GM18520 (cell line): Measurements from ENCODE around the gene SIGLEC7.

Experiments
- ATAC-seq: cut with Tn5 transposase; IDR thresholded peaks from one replicate; pipeline ENCODE4 v1.9.1; 2021; ENCODE audit not compliant: unreplicated experiment

Gene SIGLEC7

DNA sequence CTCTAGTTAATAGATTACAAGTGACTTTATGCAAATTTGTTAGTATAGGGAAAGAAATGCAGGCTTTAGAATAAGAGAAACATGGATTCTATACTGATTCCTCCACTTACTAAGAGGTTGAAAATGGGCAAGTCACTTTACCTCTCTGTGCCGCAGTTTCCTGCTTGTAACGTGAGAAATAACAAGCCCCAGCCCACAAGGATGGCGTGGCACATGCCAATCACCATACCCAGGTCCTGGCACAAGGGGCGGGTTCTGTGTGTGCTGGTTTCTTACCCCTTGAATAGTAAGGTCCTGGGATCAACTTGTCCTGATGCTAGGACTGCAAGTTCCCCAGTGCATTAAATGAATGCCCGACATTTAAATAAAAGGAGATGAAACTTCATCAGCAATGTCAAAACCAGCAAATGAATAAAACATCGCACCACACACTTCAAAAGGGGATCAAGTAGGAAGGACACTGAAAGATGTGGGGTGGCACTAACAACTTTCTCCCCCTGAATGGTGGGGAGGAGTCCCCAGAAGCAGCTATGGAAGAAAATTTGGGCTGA is 25.3 kb upstream of the SIGLEC7 start:
- ATAC-seq, result no peak

DNA sequence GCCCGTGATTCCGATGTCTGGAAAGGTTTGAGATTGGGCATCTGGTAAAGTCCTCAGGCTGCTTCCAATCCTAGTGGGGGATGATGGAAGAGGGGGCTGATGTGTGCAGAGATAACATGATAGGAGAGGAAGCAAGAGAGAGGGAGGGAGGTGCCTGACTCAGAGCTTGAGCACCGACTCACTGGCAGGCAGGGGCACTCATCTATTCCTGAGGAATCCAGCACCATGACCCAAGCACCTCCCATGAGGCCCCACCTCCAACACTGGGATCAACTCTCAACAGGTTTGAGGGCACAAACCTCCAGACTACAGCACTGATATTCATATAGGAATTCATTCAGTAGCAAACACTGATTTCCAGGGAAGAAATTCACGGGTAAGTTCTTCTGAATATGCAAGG is 23.0 kb upstream of the SIGLEC7 start:
- ATAC-seq, result no peak

DNA sequence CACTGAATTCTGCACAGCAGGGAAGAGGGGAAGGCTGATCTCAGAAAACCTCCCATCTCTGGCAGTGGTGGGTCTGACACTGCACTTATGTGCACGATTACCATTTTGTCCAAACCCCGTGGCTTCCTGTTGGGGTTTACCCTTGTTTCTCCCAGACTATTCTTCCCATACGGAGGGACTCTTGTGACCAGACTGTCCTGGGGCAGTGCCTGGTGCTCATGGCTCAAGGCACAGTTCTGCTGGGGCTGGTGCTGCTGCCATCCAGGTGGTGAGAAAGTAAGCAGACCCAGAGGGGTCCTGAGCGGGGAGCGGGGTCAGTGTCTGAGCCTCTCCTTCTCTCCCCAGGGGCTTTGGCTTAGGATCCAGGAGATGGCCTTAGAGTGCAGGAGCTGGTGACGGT is 22.5 kb upstream of the SIGLEC7 start:
- no peak for ATAC-seq

DNA sequence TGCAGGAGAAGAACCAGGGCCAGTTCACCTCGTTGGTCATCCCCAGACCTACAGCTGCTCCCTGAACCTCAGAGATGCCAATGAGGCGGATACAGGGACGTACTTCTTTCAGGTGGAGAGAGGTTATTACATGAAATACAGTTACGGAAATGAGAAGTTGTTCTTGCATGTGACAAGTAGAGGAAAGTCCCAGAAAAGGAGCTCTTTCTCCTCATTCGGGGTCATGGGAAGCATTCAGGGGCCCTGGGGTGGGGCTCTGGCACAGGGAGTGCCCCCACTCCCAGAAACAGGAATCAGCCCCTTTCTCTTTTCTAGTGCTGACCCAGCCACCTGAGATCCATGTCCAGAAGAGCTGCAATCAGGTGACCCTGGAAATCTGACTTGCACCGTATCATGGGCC is 21.9 kb upstream of the SIGLEC7 start:
- ATAC-seq, result no peak

DNA sequence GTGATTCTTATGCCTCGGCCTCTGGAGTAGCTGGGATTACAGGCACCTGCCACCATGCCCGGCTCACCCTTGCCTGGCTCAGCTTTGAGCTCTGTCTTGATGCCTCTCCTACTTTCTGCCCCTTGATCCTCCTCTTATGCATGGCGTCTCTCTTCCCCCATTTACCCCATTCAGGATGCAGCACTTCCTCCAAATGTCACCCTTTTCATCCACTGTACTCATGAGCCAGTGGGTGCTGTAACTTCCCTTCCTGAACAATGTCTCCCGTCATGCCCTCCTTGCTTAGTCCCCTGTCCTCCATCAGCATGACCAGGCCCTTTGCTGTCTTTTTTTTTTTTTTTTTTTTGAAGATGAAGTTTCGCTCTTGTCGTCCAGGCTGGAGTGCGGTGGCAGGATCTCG is 20.8 kb upstream of the SIGLEC7 start:
- ATAC-seq, result no peak

DNA sequence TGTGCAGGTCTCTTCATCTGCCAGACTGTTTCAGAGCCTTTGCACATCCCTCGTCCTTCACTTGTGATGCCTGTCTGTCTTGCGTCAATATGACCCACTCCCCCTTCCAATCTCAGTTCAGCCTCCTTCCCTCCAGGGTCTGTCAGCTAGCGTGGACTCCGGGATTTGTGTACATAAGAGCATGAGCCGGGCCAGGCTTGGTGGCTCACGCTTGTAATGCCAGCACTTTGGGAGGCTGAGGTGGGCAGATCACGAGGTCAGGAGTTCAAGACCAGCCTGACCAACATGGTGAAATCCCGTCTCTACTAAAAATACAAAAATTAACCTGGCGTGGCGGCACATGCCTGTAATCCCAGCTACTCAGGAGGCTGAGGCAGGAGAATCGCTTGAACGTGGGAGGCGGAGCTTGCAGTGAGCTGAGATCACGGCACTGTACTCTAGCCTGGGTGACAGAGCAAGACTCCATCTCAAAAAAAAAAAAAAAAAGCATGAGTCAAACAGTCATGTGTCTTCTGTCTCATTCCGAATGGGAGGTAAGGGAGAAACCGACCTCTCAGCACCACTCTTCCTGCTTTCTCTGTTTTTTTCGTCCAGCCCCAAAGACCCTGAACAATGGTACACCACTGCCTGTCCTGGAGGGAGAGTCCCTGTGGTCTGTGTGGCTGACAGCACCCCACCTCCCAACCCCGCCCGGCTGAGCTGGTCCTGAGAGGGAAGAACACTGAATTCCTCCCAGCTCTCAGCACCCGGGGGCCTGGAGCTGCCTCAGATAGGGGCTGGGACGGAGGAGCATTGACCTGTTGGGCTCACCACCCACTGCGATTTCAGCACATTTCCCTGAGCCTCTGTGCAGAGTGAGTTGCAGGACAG is 19.8 kb upstream of the SIGLEC7 start:
- ATAC-seq, result no peak

DNA sequence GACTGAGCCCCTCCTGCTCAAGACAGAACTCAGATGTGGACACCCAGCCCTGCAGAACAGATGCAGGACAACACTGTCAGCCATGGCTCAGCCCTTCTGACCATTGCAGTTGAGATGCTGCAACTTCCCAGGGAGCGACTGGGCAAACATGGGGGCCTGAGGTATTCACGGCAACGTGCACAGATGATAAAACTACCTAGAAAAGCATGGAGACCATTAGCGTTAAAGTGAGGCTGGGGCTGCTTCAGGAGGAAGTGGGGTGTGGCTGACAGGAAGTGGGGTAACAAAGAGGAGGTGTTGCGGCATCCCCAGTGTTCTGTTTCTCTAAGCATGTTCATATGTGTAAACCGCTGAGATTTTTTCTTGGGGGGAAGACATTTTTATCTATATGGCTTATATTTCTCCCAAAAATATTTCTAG is 18.7 kb upstream of the SIGLEC7 start:
- ATAC-seq, result no peak

DNA sequence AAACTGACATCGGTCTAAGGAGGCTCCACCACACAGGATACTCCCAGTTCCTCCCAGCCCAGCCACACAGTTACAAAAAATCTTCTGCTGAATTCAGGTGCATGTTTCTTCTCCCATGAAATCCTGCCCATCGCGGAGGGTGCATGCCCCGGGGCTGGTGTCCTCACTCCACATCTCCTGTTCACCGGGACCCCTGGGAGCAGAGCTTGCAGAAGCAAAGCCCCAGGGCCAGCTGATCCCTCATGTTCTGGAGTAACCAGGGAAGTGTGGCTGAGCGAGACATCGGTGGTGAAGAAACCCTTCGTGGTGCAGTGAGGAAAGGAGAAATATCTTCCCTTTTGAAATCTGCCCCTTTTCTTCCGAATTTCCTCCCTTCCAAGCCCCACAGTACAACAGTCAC is 18.3 kb upstream of the SIGLEC7 start:
- ATAC-seq, result no peak

DNA sequence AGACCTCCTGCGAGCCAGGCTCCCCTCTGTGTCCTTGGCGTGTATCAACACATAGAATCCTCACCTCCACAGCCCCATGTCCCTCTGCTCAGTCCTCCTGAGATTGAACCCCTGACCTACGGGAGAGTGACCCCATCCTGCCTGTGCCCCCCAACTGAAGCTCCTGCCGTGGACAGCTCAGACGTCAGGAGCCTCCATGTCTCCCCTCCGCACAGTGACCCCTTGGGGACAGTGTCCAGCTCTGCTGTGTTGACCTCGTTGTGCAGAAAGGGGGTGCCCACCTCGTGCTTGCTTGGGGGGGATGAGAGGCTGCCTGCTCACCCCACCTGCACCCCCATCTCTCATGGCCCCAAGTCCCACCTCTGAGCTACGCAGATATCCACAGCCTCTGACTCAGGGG is 17.9 kb upstream of the SIGLEC7 start:
- no peak for ATAC-seq

DNA sequence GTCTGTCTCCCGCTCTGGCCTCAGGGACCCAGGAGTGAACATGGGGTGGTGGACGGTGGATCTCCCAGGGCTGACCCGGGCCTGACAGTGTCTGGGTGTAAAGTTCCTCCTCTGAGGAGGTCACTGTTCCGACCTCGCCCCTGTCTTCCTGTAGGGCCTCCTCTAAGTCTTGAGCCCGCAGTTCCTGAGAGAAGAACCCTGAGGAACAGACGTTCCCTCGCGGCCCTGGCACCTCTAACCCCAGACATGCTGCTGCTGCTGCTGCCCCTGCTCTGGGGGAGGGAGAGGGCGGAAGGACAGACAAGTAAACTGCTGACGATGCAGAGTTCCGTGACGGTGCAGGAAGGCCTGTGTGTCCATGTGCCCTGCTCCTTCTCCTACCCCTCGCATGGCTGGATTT is 17.4 kb upstream of the SIGLEC7 start, which contains the start of gene SIGLEC9:
Gene SIGLEC9 (plus strand): TSS at position 178 of the 400 bp plus-strand sequence. CDS start 69 bp downstream, at position 247.
- ATAC-seq, result no peak

DNA sequence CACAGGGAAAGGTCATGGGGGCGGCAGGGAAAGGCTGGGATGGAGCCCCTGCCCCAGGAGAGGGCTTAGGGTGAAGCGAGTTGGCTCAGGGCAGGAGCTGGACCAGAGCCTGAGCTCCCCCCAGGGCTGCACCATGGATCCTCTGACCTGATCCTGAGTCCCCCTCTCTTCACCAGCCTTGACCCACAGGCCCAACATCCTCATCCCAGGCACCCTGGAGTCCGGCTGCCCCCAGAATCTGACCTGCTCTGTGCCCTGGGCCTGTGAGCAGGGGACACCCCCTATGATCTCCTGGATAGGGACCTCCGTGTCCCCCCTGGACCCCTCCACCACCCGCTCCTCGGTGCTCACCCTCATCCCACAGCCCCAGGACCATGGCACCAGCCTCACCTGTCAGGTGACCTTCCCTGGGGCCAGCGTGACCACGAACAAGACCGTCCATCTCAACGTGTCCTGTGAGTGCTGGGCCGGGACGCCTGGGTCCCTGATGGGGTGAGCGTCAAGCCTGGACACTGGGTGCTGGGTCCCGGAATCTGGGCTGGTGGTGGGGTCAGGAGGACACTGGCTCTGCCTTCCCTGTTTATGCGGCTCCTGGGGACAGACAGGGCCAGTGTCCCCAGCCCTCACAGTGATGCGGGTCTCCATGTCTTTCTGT is 16.6 kb upstream of the SIGLEC7 start:
- ATAC-seq, result no peak

DNA sequence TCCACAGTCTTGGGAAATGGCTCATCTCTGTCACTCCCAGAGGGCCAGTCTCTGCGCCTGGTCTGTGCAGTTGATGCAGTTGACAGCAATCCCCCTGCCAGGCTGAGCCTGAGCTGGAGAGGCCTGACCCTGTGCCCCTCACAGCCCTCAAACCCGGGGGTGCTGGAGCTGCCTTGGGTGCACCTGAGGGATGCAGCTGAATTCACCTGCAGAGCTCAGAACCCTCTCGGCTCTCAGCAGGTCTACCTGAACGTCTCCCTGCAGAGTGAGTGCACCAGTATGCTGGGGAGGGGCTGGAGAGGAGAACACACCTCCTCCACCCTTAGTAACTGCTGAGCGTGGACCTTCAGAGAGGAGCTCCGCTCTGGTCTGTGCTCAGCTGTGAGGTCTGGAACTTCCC is 15.1 kb upstream of the SIGLEC7 start:
- no peak for ATAC-seq

DNA sequence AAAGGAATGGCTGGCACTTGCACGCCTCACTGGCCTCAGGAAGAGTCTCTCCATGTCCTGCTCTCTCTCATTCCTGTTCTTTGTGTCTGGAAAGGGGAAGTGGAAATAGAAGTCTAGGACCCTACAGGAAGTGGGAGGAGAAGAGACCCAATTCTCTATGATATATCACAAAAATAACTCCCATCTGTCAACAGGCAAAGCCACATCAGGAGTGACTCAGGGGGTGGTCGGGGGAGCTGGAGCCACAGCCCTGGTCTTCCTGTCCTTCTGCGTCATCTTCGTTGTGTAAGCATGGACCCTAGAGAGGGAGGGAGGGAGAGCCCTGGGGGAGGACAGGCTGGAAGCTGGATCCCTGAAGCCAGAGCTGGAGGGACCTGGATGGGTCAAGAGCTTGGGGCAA is 14.3 kb upstream of the SIGLEC7 start:
- ATAC-seq, result no peak

DNA sequence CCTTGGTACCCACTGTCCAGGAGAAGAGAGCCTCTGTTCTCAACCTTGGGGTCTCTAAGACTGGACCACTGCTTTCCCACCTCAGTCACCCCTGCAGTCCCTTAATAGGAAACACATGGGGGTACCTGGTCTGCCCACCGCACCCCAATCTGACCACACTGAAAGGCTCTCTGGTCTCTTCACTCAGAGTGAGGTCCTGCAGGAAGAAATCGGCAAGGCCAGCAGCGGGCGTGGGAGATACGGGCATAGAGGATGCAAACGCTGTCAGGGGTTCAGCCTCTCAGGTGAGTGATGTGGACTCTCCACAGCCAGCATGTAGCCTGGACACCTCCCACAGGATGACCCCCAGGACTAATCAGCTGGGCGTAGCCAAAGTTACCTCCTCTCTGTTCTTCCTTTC is 13.9 kb upstream of the SIGLEC7 start:
- no peak for ATAC-seq

DNA sequence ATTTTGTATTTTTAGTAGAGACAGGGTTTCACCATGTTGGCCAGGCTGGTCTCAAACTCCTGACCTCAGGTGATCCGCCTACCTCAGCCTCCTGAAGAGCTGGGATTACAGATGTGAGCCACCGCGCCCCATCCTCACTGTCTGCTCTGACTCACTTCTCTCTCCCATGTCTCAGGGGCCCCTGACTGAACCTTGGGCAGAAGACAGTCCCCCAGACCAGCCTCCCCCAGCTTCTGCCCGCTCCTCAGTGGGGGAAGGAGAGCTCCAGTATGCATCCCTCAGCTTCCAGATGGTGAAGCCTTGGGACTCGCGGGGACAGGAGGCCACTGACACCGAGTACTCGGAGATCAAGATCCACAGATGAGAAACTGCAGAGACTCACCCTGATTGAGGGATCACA is 12.4 kb upstream of the SIGLEC7 start:
- ATAC-seq, result no peak

DNA sequence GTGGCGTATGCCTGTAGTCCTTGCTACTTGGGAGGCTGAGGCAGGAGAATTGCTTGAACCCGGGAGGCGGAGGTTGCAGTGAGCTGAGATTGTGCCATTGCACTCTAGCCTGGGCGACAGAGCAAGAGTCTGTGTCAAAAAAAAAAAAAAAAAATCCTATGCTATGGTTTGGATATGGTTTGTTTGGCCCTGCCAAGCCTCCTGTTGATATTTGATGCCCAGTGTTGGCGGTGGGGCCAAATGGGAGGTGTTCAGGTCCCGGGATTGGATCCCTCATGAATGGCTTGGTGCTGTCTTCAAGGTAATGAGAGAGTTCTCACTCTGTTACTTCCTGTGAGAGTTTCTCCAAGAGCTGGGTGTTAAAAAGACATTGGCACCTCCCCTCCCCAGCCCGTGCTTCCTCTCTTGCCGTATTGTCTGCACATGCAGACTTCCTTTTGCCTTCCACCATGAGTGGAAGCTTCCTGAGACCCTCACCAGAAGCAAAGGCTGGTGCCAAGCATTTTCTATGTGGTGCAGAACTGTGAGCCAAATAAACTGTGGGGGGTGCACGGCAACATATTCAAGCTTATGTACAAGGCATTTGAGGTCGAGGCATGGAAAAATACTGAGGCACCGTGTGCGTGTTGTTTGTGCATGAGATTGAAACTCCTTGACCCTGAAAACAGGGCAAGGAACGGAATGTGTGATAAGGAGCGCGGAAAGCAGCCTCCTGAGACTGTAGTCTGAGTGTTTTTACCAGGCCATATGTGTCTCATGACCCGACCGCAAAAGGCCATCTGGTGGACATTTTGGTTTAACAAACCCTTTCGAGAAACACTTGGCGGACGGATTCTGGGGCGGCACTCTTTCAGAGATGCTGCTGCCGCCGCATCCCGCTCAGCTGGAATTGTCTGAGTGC is 10.1 kb upstream of the SIGLEC7 start:
- no peak for ATAC-seq

DNA sequence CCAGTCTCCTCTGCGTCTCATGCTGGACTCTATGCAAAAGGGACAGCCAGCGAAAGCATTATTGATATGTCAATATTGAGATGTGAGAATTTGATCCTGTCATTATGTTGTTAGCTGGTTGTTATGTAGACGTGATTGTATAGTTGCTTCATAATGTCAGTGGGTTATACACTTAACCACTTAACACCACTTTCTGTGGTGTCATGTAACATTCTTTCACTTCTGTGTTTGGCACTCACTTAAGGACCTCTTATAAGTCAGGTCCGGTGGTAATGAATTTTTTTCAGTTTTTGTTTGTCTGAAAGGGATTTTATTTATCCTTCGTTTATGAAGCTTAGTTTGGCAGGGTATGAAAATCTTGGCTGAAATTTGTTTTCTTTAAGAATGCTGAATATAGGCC is 7.1 kb upstream of the SIGLEC7 start:
- no peak for ATAC-seq

DNA sequence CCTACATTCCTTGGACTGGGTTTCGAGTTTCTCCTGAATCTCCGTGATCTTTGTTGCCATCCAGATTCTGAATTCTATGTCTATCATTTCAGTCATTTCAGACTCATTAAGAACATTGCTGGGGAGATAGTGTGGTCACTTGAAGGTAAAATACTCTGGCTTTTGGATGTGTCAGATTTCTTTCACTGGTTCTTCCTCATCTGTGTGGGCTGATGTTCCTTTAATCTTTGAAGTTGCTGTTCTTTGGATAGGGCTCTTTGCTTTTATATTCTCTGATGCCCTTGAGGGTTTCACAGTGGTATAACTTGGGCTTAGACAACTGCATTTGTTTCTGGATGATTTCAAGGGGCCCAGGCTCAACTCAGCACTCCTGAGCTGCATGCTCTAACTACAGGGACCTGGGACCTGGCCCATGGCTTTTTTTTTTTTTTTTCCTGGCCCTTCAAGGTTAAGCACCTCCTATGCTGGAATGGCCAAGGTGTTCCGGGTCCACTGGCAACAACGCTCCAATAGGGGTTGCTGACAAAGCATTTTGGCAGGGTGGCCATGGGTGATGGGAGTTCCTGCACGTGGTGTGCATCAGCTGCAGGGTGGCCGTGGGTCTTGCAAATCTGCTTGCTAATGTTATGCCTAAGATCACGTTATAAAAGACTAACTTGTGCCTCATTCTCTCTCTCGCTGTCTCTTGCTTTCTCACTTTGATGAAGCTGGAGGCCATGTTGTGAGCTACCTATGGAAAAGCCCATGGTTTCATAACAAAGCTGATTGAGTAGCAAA is 5.9 kb upstream of the SIGLEC7 start:
- no peak for ATAC-seq

DNA sequence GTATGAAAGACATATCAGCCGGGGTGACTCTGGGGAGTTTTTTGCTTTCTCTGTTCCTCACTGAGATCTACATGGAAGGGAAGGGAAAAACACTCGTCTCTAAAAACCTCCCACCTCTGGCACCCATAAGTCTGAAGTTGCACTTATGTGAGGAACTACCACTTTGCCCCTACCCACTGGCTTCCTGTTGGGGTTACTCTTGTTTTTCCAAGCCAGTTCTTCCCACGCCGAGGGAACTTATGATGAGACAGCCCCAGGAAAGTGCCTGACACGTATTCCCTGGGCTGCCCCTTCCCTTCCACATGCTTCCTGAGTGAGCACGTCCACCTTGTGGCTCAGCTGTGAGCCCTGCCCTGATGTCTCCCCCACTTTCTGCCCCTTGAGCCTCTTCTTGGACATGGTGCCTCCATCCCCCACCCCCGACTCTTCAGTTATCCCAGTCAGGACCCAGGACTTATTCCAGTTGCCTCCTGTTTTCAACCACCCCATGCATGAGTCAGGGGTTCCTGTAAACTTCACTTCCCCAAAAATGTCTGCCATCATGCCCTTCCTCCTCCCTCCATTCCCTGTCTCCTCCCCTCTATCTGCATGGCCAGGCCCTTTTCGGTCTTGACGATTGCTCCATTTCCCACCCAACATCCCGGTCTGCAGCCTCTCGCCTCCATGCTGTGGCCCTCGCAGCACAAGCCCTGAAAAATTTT is 5.1 kb upstream of the SIGLEC7 start:
- ATAC-seq, result no peak
